ENCODE measurements around the gene CARS2.

GRCh38 chr13:110723598-110723997, 17.7 kb upstream of the CARS2 start:
- TF ChIP-seq, protein P1, sequence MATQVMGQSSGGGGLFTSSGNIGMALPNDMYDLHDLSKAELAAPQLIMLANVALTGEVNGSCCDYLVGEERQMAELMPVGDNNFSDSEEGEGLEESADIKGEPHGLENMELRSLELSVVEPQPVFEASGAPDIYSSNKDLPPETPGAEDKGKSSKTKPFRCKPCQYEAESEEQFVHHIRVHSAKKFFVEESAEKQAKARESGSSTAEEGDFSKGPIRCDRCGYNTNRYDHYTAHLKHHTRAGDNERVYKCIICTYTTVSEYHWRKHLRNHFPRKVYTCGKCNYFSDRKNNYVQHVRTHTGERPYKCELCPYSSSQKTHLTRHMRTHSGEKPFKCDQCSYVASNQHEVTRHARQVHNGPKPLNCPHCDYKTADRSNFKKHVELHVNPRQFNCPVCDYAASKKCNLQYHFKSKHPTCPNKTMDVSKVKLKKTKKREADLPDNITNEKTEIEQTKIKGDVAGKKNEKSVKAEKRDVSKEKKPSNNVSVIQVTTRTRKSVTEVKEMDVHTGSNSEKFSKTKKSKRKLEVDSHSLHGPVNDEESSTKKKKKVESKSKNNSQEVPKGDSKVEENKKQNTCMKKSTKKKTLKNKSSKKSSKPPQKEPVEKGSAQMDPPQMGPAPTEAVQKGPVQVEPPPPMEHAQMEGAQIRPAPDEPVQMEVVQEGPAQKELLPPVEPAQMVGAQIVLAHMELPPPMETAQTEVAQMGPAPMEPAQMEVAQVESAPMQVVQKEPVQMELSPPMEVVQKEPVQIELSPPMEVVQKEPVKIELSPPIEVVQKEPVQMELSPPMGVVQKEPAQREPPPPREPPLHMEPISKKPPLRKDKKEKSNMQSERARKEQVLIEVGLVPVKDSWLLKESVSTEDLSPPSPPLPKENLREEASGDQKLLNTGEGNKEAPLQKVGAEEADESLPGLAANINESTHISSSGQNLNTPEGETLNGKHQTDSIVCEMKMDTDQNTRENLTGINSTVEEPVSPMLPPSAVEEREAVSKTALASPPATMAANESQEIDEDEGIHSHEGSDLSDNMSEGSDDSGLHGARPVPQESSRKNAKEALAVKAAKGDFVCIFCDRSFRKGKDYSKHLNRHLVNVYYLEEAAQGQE (tag by site-specific recombination; IDR thresholded peaks at IDR 0.05) = no peak
- TF ChIP-seq ZBTB21 (tag by site-specific recombination; IDR thresholded peaks at IDR 0.05) (no peak), ZNF433 (tag by site-specific recombination; IDR thresholded peaks at IDR 0.05; ENCODE audit: low read depth) (no peak), ZBTB7A (tag by site-specific recombination; IDR thresholded peaks at IDR 0.05; ENCODE audit: low read depth) (no peak), TRIM28 (IDR thresholded peaks at IDR 0.05; ENCODE audit: borderline replicate concordance, low read length) (no peak)
- TF ChIP-seq, protein P2, sequence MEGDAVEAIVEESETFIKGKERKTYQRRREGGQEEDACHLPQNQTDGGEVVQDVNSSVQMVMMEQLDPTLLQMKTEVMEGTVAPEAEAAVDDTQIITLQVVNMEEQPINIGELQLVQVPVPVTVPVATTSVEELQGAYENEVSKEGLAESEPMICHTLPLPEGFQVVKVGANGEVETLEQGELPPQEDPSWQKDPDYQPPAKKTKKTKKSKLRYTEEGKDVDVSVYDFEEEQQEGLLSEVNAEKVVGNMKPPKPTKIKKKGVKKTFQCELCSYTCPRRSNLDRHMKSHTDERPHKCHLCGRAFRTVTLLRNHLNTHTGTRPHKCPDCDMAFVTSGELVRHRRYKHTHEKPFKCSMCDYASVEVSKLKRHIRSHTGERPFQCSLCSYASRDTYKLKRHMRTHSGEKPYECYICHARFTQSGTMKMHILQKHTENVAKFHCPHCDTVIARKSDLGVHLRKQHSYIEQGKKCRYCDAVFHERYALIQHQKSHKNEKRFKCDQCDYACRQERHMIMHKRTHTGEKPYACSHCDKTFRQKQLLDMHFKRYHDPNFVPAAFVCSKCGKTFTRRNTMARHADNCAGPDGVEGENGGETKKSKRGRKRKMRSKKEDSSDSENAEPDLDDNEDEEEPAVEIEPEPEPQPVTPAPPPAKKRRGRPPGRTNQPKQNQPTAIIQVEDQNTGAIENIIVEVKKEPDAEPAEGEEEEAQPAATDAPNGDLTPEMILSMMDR (tag by site-specific recombination; IDR thresholded peaks at IDR 0.05) = no peak

All from HEK293 (cell line).